Stimulated activated CD8-positive, alpha-beta memory T cell treated with anti-CD3 and anti-CD28 coated beads, Interleukin-15, amount 100 ng/mL, for 24 hours (primary cell): ENCODE results near the gene PITPNC1.

ENCODE experiments used
- DNase-seq: peaks from one replicate; pipeline ENCODE4 v3.0.0-alpha.2; 2020; ENCODE audit warnings: low read depth

The PITPNC1 gene

GRCh38 chr17:67549820-67550219 lies 172.7 kb downstream of the PITPNC1 start:
- no peak for DNase-seq

- DNase-seq: no peak
These were observed 177.6 kb downstream of the PITPNC1 start for GRCh38 chr17:67554634-67555033.

- no peak for DNase-seq
These were observed 178.8 kb downstream of the PITPNC1 start for GRCh38 chr17:67555855-67556254.

- DNase-seq: no peak
These were observed 180.2 kb downstream of the PITPNC1 start for GRCh38 chr17:67557052-67557845.

GRCh38 chr17:67557921-67558320 lies 180.8 kb downstream of the PITPNC1 start:
- DNase-seq: no peak

GRCh38 chr17:67558740-67559380 lies 181.8 kb downstream of the PITPNC1 start:
- no peak for DNase-seq

GRCh38 chr17:67559381-67559966 lies 182.4 kb downstream of the PITPNC1 start:
- no peak for DNase-seq

- no peak for DNase-seq
These were observed 184.9 kb downstream of the PITPNC1 start for GRCh38 chr17:67562005-67562404.

- no peak for DNase-seq
These were observed 186.7 kb downstream of the PITPNC1 start for GRCh38 chr17:67563692-67564228.

- no peak for DNase-seq
These were observed 188.0 kb downstream of the PITPNC1 start for GRCh38 chr17:67565068-67565467.

- no peak for DNase-seq
These were observed 189.6 kb downstream of the PITPNC1 start for GRCh38 chr17:67566656-67567055.

- no peak for DNase-seq
These were observed 192.0 kb downstream of the PITPNC1 start for GRCh38 chr17:67569015-67569451.

GRCh38 chr17:67569873-67570272 lies 192.8 kb downstream of the PITPNC1 start:
- DNase-seq: no peak

GRCh38 chr17:67570797-67571196 lies 193.7 kb downstream of the PITPNC1 start:
- no peak for DNase-seq

GRCh38 chr17:67571478-67571877 lies 194.4 kb downstream of the PITPNC1 start:
- DNase-seq: no peak

- no peak for DNase-seq
These were observed 197.0 kb downstream of the PITPNC1 start for GRCh38 chr17:67573987-67574657.

GRCh38 chr17:67574658-67575293 lies 197.7 kb downstream of the PITPNC1 start:
- no peak for DNase-seq

- no peak for DNase-seq
These were observed 198.2 kb downstream of the PITPNC1 start for GRCh38 chr17:67575325-67575724.

GRCh38 chr17:67576471-67577115 lies 199.5 kb downstream of the PITPNC1 start:
- DNase-seq: no peak

GRCh38 chr17:67577429-67578141 lies 200.5 kb downstream of the PITPNC1 start:
- DNase-seq: no peak

- DNase-seq: no peak
These were observed 201.0 kb downstream of the PITPNC1 start for GRCh38 chr17:67578142-67578457.
